HG02610 (cell line): Measurements from ENCODE around the gene XPNPEP1.

ENCODE experiments used
- ATAC-seq: cut with Tn5 transposase; IDR thresholded peaks from one replicate; pipeline ENCODE4 v1.9.1; 2021; ENCODE audit warnings: mild to moderate bottlenecking, moderate library complexity; ENCODE audit not compliant: unreplicated experiment

The XPNPEP1 gene

GRCh38 chr10:109952526-109952925, 29.2 kb upstream of the XPNPEP1 start:
- ATAC-seq = no peak

GRCh38 chr10:109947111-109947920, 24.0 kb upstream of the XPNPEP1 start:
- ATAC-seq = no peak

GRCh38 chr10:109946680-109947079, 23.4 kb upstream of the XPNPEP1 start:
- ATAC-seq = no peak

- ATAC-seq = no peak
Measured at GRCh38 chr10:109945473-109946177, 22.3 kb upstream of the XPNPEP1 start.

GRCh38 chr10:109944613-109945012, 21.3 kb upstream of the XPNPEP1 start:
- ATAC-seq = no peak

- no peak for ATAC-seq
Measured at GRCh38 chr10:109941236-109941862, 18.0 kb upstream of the XPNPEP1 start.

- ATAC-seq = no peak
Measured at GRCh38 chr10:109940553-109940952, 17.2 kb upstream of the XPNPEP1 start.

GRCh38 chr10:109940117-109940516, 16.8 kb upstream of the XPNPEP1 start:
- ATAC-seq = no peak

GRCh38 chr10:109939315-109939961, 16.1 kb upstream of the XPNPEP1 start:
- no peak for ATAC-seq

- no peak for ATAC-seq
Measured at GRCh38 chr10:109937460-109938065, 14.3 kb upstream of the XPNPEP1 start.

GRCh38 chr10:109934958-109935793, 11.9 kb upstream of the XPNPEP1 start:
- no peak for ATAC-seq

GRCh38 chr10:109933984-109934565, 10.8 kb upstream of the XPNPEP1 start:
- ATAC-seq = no peak

GRCh38 chr10:109932968-109933367, 9.7 kb upstream of the XPNPEP1 start:
- ATAC-seq = no peak

GRCh38 chr10:109932391-109932790, 9.1 kb upstream of the XPNPEP1 start:
- no peak for ATAC-seq

- no peak for ATAC-seq
Measured at GRCh38 chr10:109931163-109931562, 7.9 kb upstream of the XPNPEP1 start.

GRCh38 chr10:109929501-109930219, 6.3 kb upstream of the XPNPEP1 start:
- no peak for ATAC-seq

GRCh38 chr10:109928475-109928891, 5.2 kb upstream of the XPNPEP1 start:
- no peak for ATAC-seq

- ATAC-seq = no peak
Measured at GRCh38 chr10:109926825-109927224, 3.5 kb upstream of the XPNPEP1 start.
